OCI-M2 (cell line): ENCODE results near the gene CCNDBP1.
"Not testable (repeated sequence)": the region's sequence is repeated elsewhere in the genome, so short reads cannot be mapped to it uniquely, and the experiment has no call there.

Experiments used
- DNase-seq: peaks from one replicate; lab custom pipeline; 2025; ENCODE audit not compliant: unreplicated experiment; lab: John Stamatoyannopoulos, UW

Gene CCNDBP1, protein sequence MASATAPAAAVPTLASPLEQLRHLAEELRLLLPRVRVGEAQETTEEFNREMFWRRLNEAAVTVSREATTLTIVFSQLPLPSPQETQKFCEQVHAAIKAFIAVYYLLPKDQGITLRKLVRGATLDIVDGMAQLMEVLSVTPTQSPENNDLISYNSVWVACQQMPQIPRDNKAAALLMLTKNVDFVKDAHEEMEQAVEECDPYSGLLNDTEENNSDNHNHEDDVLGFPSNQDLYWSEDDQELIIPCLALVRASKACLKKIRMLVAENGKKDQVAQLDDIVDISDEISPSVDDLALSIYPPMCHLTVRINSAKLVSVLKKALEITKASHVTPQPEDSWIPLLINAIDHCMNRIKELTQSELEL

DNA sequence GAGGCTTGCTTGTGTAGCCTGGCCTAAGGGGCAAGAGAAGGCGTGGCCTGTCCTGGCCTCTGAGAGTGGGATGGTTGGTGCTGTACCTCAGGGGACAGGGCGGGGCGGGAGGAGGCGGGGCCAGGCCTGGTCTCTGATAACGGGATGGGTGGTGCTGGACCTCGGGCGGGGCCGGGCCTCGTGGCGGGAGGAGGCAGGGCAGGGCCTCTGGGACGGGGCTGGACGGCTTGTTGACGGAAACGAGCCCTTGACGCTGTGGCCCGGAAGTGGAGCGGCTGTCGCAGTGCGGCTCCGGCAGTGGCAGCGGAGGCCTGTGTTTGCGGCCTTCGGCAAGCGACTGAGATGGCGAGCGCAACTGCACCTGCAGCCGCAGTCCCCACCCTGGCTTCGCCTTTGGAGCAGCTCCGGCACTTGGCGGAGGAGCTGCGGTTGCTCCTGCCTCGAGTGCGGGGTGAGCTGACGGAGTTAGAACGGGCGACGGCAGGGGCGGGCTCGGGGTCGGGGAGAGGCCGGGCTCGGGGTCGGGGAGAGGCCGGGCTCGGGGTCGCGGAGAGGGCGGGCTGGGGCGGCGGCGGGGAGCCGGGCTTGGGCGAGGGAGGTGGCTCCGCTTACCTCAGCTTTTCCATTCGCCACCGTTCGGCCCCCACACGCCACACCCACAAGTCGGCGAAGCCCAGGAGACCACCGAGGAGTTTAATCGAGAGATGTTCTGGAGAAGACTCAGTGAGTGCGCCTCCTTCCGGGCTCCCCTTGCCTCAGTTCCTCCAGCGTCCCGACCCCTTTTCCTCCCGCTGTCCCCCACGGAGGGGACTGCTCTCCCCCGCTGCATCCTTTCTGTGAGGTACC is at the start of gene CCNDBP1:
Gene CCNDBP1, plus strand, starts transcription at position 247 of the 846 bp plus-strand sequence. Its CDS starts 96 bp downstream, at position 343.
- peak; percentile 40 for DNase-seq

DNA sequence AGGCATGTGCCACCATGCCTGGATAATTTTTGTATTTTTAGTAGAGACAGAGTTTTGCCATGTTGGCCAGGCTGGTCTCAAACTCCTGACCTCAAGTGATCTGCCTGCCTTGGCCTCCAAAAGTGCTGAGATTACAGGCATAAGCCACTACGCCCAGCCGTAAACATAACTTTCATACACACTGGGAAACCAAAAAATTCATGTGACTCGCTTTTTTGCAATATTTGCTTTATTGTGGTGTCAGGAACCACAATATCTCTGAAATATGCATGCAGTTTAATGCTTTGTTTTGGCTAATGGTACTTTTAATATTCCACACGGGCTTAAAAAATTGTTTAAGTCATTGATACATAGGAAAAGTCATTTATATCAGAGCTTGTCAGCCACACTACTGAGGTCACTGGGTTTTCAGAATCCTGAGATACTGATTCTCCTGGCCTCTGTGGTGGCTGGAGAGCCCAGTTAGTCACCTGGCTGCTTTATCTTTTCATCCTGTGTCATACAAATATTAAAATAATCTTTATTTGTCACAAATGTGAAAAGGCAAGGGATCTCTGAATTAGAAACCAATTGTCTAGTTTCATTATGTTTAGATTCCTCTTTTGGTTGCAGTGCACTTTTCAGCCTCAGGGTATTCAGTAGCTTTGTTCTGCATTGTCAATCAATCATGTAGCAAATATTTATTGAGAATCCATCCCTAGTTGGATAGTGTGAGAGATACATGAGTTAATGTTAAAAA is 41.8 kb upstream of the CCNDBP1 start:
- DNase-seq: no peak

- no peak for DNase-seq
Measured at GRCh38 chr15:43144512-43144911, 40.7 kb upstream of the CCNDBP1 start.

DNA sequence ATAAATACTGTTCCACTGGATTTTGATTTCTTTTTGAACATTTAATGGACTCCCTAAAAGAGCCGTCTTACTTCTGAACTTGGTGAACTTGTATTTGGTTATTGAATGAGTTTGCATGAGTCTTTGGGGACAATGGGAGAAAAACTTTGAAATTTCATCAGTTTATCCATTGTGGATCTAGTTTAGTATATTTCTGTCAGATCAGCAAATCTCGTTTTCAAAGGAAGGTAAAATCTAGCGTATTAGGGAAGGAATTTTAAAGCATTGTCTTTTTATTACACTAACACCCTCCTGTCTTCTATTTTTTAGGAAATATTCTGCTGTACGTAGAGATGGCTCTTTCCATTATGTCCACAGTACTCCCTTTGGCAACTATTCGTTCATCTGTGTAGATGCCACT is 39.0 kb upstream of the CCNDBP1 start:
- DNase-seq: no peak

DNA sequence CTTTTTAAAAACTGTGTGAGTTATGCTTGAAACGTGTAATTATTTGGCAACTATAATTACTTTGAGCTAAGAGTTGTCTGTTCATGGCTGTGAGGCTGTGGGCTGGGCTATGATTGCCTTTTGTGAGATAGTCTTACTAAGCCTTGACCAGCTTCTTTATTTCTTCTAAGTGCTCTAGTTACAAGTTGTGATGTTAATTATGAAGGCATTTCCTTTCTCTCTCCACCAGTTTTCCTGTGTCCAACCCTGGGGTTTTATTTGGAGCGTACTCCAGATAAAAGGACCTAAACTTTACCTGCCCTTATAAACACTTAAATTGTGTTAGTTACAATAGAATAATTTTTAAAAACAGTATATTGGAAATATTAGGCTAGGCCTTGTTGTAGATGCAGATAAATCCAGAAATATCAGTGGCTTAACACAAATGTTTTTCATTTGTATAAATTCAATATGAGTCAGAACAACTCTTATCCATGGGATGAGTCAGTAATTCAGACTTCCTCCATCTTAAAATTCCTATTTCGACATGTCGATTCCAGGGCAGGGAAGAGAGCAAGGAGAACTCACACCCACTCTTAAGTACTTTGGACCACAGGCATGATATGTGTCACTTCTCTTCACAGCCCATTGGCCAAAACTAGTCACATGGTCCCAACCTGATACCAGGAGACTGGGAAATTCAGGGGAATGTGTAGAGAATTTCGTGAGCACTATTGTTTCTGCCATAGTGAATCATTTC is 34.8 kb upstream of the CCNDBP1 start:
- no peak for DNase-seq

DNA sequence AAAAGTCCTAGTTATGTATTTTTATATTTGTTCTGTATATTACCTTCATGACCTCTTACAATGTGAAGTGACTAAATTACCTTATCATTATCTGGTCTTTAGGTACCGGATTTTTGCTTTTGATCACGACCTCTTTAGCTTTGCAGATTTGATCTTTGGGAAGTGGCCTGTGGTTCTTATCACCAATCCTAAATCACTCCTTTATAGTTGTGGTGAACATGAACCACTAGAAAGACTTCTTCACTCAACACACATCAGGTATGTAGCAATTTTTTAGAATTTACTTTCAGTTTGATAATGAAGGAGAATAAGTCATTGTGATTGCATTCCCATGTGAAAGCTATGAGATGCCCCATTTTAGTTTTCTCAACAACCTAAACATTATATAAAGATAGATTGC is 33.5 kb upstream of the CCNDBP1 start:
- DNase-seq: no peak

DNA sequence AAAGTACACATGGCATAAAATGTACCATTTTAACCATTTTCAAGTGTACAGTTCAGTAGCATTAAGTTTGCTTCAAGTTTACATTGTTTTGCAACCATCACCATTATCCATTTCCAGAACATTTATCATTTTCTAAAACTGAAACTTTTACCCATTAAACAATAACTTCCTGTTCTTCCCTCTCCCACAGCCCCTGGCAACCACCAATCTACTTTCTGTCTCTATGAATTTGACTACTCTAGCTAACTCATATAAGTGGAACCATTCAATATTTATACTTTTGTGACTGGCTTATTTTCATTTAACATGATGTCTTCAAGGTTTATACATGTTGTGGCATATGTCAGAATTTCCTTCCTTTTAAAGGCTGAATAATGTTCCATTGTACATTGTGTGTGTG is 31.9 kb upstream of the CCNDBP1 start:
- DNase-seq: no peak

- DNase-seq: no peak
Measured at GRCh38 chr15:43165801-43166325, 19.3 kb upstream of the CCNDBP1 start.

- not testable (repeated sequence) for DNase-seq
Measured at GRCh38 chr15:43167261-43167660, 17.9 kb upstream of the CCNDBP1 start.

- DNase-seq: no peak
Measured at GRCh38 chr15:43168192-43169107, 16.8 kb upstream of the CCNDBP1 start.

GRCh38 chr15:43169888-43170287 is 15.3 kb upstream of the CCNDBP1 start:
- no peak for DNase-seq

DNA sequence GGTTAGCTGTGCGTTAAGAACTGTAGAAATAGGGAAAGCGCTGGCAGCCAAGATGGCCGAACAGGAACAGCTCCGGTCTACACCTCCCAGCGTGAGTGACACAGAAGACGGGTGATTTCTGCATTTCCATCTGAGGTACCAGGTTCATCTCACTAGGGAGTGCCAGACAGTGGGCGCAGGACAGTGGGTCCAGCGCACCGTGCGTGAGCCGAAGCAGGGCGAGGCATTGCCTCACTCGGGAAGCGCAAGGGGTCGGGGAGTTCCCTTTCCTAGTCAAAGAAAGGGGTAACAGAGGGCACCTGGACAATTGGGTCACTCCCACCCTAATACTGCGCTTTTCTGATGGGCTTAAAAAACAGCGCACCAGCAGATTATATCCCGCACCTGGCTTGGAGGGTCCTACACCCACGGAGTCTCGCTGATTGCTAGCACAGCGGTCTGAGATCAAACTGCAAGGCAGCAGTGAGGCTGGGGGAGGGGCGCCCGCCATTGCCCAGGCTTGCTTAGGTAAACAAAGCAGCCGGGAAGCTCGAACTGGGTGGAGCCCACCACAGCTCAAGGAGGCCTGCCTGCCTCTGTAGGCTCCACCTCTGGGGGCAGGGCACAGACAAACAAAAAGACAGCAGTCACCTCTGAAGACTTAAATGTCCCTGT is 9.4 kb upstream of the CCNDBP1 start:
- not testable (repeated sequence) for DNase-seq

- not testable (repeated sequence) for DNase-seq
Measured at GRCh38 chr15:43177147-43177546, 8.1 kb upstream of the CCNDBP1 start.

DNA sequence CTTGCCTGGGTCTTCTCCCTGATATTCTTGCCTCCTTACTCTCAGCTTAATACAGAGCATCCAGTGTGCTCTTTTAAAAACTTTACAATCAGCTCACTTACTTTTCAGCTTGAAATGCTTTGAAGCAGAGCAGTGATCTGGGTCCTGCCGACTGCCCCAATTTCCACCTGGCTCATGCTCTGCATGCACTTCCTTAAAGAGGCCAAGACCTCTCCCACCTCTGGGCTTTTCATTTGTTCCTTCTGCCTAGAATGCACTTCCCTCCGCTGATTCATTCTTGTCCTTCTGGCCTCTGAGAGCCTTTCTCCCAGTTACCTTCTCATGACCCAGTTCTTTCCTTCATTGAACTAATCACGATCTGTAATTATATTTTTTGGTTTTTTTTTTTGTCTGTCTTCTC is 1.9 kb upstream of the CCNDBP1 start:
- no peak for DNase-seq

- DNase-seq: no peak
Measured at GRCh38 chr15:43184407-43185124, 637 bp upstream of the CCNDBP1 start.

- no peak for DNase-seq
Measured at GRCh38 chr15:43186003-43186353, 775 bp downstream of the CCNDBP1 start.

- DNase-seq: no peak
Measured at GRCh38 chr15:43187544-43188155, 2.4 kb downstream of the CCNDBP1 start.

DNA sequence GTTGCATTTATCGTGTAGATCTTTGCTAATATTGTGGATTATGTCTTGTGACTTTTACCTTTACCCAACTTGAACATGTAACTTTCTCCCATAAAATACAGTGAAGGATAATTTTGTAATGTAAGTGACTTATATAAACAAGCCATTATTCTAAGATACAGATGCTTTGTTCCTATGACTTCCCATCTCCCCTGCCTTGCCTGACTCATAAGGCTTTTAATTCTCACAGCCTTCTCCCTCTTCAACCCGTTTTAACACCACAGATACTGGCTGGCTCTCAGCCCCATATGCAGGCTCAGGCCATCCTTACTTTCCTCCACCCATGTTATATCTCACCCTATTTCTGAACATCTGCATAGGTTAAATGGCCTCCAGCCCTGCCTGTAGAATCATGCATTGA is 4.1 kb downstream of the CCNDBP1 start:
- no peak for DNase-seq
